Measurements from ENCODE around the gene AGMAT.

Gene AGMAT

DNA sequence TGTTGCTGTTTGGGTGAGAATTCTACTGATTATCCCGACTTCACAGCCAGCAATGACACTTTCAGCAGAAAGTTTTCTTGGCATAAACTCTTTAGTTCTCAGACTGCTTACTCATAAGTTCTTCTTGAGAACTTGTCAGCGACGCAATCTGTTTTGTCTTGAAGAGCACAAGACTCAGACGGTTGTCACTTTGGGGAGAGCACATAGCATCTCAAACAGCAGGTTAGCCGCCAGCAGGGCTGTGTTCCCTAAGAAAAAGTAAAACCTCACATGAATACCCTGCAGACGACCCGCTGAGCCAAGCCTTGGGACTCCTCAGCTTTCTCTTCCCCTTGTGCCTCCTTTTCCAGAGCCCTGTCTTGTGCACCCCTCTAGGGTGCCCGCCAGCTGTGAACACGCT is 11.4 kb downstream of the AGMAT start:
- no peak for DNase-seq (ENCODE audit: low read depth)
- TF ChIP-seq, protein P1, sequence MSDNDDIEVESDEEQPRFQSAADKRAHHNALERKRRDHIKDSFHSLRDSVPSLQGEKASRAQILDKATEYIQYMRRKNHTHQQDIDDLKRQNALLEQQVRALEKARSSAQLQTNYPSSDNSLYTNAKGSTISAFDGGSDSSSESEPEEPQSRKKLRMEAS (IDR thresholded peaks at IDR 0.05; ENCODE audit: low read depth, low read length) = no peak
- TF ChIP-seq POLR2A (IDR thresholded peaks at IDR 0.05; ENCODE audit: extremely low read depth, insufficient read length) (no peak), CTCF (IDR thresholded peaks at IDR 0.05; ENCODE audit: low read depth, low read length) (no peak), MYC (IDR thresholded peaks at IDR 0.05; ENCODE audit: low read depth, low read length) (no peak)
- H3K4me3 ChIP-seq (ENCODE audit: low read depth, low read length) = no peak overlapping the region

DNA sequence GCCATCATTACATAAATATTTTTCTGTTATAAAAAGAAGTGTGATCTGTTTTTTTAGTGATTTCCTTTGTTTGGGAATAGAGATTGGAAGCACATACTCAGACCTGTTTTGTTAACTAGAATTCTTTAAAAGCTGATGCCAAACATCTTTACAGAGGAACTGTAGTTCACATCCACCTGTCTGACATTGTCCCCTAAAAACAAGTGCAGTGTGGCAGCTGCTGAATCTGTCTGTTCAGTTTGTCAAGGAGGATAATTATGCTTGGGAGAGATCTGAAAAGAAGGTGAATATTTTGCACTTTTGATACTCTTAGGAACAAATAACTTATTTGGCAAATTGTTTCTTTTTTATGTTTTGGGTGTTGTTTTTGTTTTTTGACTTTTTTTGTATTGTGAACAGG is 13.6 kb downstream of the AGMAT start:
- no peak for DNase-seq (ENCODE audit: low read depth)
- TF ChIP-seq, protein P1 (IDR thresholded peaks at IDR 0.05; ENCODE audit: low read depth, low read length) = no peak
- TF ChIP-seq CTCF (IDR thresholded peaks at IDR 0.05; ENCODE audit: low read depth, low read length) = no peak
- TF ChIP-seq POLR2A (IDR thresholded peaks at IDR 0.05; ENCODE audit: extremely low read depth, insufficient read length) = no peak
- no peak for TF ChIP-seq MYC (IDR thresholded peaks at IDR 0.05; ENCODE audit: low read depth, low read length)
- H3K4me3 ChIP-seq (ENCODE audit: low read depth, low read length) = no peak overlapping the region

- TF ChIP-seq CTCF (IDR thresholded peaks at IDR 0.05; ENCODE audit: low read depth, low read length) (no peak), POLR2A (IDR thresholded peaks at IDR 0.05; ENCODE audit: extremely low read depth, insufficient read length) (no peak), MYC (IDR thresholded peaks at IDR 0.05; ENCODE audit: low read depth, low read length) (no peak)
- TF ChIP-seq, protein P1 (IDR thresholded peaks at IDR 0.05; ENCODE audit: low read depth, low read length) = no peak
Observed at GRCh38 chr1:15570861-15571260, 14.0 kb downstream of the AGMAT start.

DNA sequence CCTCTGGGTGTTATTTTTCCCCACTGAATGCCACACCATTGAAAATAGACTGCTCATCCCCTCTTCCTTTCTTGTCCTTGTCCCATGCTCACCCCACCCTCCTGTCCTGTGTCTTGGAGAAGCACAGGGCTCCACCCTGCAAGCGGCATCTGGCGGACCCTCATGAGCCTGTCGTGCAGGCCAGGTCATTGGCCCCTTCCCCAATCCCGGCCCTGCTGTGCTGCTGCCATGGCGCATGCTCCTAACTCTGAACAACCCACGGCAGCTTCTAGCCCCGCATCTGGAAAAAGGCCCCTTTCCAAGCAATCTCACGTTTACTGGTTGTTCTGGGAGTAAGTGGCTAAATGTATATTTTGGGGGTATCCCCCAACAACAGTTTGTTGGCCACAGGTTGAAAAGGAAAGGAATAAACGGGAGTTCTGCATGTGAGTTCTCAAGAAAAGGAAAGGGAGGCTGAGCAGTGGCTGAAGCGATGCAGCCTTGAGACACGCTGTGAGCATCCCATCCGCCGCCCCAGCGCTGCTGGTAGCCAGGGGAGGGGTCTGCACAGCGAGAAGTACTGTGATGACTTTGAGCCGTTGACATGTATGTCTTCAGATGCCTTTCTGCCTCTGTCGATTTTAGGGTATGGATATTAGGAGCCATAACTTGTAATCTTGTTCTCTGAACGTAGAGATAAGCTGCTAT is 16.3 kb downstream of the AGMAT start:
- TF ChIP-seq, protein P1 (IDR thresholded peaks at IDR 0.05; ENCODE audit: low read depth, low read length) = no peak
- TF ChIP-seq MYC (IDR thresholded peaks at IDR 0.05; ENCODE audit: low read depth, low read length) (no peak), CTCF (IDR thresholded peaks at IDR 0.05; ENCODE audit: low read depth, low read length) (no peak), POLR2A (IDR thresholded peaks at IDR 0.05; ENCODE audit: extremely low read depth, insufficient read length) (no peak)
- H3K4me3 ChIP-seq (ENCODE audit: low read depth, low read length) = no peak overlapping the region
- DNase-seq (ENCODE audit: low read depth) = no peak

More at GRCh38 chr1:15570861-15571260, 14.0 kb downstream of the AGMAT start:
- H3K4me3 ChIP-seq (ENCODE audit: low read depth, low read length) = no peak overlapping the region
- DNase-seq (ENCODE audit: low read depth) = no peak

GRCh38 chr1:15559189-15559810 is 25.6 kb downstream of the AGMAT start:
- no peak for TF ChIP-seq POLR2A (IDR thresholded peaks at IDR 0.05; ENCODE audit: extremely low read depth, insufficient read length)
- TF ChIP-seq, protein P1 (IDR thresholded peaks at IDR 0.05; ENCODE audit: low read depth, low read length) = no peak
- TF ChIP-seq MYC (IDR thresholded peaks at IDR 0.05; ENCODE audit: low read depth, low read length) = no peak
- no peak for TF ChIP-seq CTCF (IDR thresholded peaks at IDR 0.05; ENCODE audit: low read depth, low read length)
- DNase-seq (ENCODE audit: low read depth) = no peak
- no peak overlapping the region for H3K4me3 ChIP-seq (ENCODE audit: low read depth, low read length)

Measured in NB4 (cell line).